ENCODE data around the gene ZBTB46.

The ZBTB46 gene

DNA sequence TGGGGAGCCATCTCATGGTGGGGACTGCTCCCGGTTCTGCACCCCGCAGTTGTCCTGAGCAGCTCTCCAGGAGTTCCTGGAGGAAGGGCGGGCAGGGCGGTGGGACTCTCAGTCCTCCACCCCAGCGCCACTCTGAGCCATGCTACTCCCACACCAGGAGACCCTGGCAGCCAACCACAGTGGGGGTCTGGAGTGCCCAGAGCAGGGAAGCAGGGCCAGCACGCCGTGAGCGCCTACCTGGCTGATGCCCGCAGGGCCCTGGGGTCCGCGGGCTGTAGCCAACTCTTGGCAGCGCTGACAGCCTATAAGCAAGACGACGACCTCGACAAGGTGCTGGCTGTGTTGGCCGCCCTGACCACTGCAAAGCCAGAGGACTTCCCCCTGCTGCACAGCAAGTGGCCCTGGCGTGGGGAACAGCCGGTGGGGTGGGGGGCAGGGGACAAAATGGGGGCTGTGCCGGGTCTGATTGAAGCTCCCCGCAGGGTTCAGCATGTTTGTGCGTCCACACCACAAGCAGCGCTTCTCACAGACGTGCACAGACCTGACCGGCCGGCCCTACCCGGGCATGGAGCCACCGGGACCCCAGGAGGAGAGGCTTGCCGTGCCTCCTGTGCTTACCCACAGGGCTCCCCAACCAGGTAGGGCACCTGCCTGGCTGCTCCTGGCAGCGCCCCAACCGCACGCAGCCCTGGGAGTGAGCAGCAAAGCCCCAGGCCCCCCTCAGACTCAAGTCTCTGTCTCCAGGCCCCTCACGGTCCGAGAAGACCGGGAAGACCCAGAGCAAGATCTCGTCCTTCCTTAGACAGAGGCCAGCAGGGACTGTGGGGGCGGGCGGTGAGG lies 136.3 kb downstream of the ZBTB46 start:
- no peak for DNase-seq (ENCODE audit: low read depth)

DNA sequence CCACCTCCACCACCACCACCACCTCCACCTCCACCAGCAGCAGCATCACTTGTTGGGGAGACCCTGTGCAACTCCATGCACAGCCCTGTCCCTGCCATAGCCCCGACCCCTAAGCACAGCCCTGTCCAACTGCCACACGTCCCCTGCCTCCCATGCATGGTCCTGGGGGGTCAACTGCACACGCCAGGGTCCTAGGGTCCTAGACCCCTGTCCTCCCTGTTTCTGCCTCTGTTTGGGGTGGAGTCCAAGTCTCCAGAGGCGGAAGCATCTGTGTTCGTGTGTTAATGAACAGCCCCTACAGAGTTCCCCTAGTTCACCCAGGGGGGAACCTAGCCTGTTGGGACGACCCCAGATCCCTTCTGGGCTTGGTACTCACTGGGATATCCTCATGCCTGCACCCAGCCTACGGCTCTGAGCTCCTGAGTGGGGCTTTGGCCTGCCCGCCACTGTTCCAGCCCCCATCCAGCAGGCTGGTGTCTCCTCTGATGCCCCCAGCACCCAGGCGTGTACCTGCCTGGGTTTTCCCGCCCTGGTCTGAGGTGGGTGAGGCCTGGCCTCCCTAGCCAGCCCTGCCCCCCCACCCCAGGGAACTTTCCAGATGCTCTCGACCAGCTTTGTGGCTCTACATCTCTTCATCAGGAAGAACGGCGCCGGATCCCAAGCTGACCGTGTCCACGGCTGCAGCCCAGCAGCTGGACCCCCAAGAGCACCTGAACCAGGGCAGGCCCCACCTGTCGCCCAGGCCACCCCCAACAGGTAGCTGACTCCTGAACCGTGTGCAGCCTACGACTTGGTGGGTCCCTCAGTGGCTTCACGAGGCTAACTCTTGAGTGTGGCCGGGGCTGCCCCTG lies 137.1 kb downstream of the ZBTB46 start:
- no peak for DNase-seq (ENCODE audit: low read depth)
